ENCODE measurements around the gene PHC2.

PHC2 gene

DNA sequence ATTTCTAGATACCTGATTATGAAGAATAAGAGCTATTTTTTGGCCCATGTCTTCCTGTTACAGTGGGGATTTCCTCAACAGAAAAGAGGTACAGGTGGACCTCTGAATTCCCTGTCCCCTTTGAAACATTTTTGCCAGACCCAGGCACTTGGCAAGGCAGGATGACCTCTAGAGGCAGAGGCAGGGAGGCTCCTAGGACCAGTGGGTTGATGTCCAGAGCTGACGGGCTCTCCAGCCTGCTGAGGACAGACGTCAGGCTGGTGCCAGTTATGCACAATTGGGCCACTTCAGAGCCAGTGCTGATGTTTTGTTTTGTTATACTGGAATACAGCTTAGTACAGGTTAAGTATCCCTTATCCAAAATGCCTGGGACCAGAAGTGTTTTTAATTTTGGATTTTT, 91.5 kb downstream of the PHC2 start:
- H3K36me3 ChIP-seq (ENCODE audit: insufficient read depth, low read length) = peaks cover 37% of the 10 kb centered on the region
- H3K9me3 ChIP-seq (ENCODE audit: low read length) = no peaks in the 10 kb centered on the region
- no peak overlapping the region for H3K4me3 ChIP-seq (ENCODE audit: low read length)
- no peak overlapping the region for H2AFZ ChIP-seq (ENCODE audit: low read depth, low read length)
- no peaks in the 10 kb centered on the region for H3K27me3 ChIP-seq (ENCODE audit: insufficient read depth, low read length)
- H3K4me1 ChIP-seq (ENCODE audit: insufficient read depth, low read length) = peaks cover 68% of the 10 kb centered on the region

DNA sequence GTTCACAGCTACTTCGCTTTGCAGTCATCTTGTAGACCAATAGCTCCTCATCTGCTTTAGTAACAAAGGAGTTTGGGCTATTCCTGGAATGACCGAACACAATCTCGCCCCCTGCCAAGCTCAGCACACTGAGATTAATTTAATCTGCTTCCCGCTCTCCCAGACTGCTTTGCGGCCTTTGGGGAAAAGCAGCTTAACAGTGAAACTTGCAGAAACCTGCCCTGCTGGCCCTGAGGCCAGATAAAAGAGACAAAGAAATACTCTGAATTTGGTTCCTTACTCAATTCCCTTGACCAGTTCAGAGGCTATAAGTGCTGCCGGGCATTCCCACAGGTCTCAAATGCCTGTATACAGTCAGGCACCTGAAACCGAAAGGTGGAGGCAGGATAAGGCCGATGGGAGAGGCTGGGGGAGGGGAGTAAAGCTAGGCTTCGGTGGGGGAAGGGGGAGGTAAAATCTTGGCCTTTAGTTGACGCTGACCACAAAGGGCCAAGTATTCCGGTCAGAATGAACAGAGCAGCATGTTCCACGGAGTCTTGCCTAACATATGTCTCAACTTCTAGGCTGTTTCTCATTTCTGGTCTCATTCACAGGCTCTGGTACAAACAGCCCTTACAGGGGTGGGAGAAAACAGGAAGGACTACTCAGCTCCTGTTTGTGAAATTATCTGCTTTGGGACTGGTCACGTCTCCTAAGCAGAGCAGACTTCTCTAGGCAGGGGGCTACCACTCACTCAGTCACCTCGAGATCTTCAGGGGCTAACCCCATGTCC, 92.3 kb downstream of the PHC2 start:
- peaks cover 65% of the 10 kb centered on the region for H3K4me1 ChIP-seq (ENCODE audit: insufficient read depth, low read length)
- no peaks in the 10 kb centered on the region for H3K9me3 ChIP-seq (ENCODE audit: low read length)
- H2AFZ ChIP-seq (ENCODE audit: low read depth, low read length) = no peak overlapping the region
- H3K4me3 ChIP-seq (ENCODE audit: low read length) = no peak overlapping the region
- no peaks in the 10 kb centered on the region for H3K27me3 ChIP-seq (ENCODE audit: insufficient read depth, low read length)
- peaks cover 38% of the 10 kb centered on the region for H3K36me3 ChIP-seq (ENCODE audit: insufficient read depth, low read length)

DNA sequence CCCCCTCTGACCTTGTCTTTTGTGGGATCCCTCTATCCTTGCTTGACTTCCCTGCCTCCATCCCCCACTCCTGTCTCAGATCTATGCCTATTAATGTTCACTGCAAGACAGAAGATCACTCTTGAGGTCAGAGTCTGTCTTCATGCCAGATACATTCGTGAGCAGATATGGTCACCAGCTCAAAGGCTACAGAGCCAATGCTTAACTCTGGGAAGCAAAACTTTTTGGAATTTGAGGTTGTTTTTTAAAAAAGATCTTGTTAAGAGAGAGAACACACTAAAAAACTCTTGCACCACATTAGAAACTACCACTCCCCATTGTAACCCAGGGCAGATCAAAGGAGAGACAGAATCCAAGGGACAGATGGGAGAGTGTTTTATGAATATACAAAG, 92.9 kb downstream of the PHC2 start:
- H3K4me1 ChIP-seq (ENCODE audit: insufficient read depth, low read length) = peaks cover 62% of the 10 kb centered on the region
- H3K36me3 ChIP-seq (ENCODE audit: insufficient read depth, low read length) = peaks cover 41% of the 10 kb centered on the region

DNA sequence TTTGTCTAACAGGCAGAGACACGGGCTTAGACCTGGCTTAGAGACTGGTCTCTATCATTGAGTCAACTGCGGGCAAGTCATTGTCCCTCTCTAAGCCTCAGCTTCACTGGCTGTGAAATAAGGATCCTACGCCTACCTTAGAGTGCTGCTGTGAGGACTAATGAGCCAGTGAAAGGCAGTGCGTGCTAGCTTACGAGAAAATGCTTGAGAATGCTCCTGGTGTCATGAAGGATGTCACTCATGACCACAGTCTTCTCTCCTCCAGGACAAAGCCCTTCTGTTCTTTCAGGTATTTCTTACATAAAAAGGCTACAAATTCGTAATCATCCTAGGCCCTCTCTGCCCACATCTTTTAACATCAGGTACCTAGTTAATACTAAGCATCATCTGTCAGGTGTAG, 93.5 kb downstream of the PHC2 start:
- no peaks in the 10 kb centered on the region for H3K9me3 ChIP-seq (ENCODE audit: low read length)
- peaks cover 47% of the 10 kb centered on the region for H3K36me3 ChIP-seq (ENCODE audit: insufficient read depth, low read length)
- no peak overlapping the region for H2AFZ ChIP-seq (ENCODE audit: low read depth, low read length)
- H3K4me1 ChIP-seq (ENCODE audit: insufficient read depth, low read length) = peaks cover 56% of the 10 kb centered on the region
- no peaks in the 10 kb centered on the region for H3K27me3 ChIP-seq (ENCODE audit: insufficient read depth, low read length)
- H3K4me3 ChIP-seq (ENCODE audit: low read length) = no peak overlapping the region

More for the DNA sequence above, 92.9 kb downstream of the PHC2 start:
- no peak overlapping the region for H3K4me3 ChIP-seq (ENCODE audit: low read length)
- no peaks in the 10 kb centered on the region for H3K9me3 ChIP-seq (ENCODE audit: low read length)
- no peak overlapping the region for H2AFZ ChIP-seq (ENCODE audit: low read depth, low read length)
- no peaks in the 10 kb centered on the region for H3K27me3 ChIP-seq (ENCODE audit: insufficient read depth, low read length)

DNA sequence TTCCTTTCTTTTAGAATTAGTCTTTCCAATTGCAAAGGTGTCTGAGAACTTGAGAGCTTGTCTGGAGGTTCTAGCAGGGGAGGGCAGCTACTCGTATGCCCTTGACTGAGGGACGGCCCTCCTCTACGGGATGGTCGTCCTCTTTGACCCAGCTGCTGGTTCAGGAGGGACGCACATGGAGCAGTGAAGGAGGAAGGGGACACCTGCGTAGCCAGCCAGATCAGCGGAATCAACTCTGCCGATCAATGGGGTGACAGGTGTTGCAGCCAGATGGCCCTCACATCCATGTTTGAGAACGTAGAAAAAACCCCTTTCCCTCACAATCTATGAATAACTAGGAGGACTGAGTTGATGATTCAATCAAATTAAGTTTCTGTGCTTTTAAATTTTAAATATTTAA, 94.3 kb downstream of the PHC2 start:
- H2AFZ ChIP-seq (ENCODE audit: low read depth, low read length) = no peak overlapping the region
- H3K36me3 ChIP-seq (ENCODE audit: insufficient read depth, low read length) = peaks cover 52% of the 10 kb centered on the region
- no peak overlapping the region for H3K4me3 ChIP-seq (ENCODE audit: low read length)
- H3K4me1 ChIP-seq (ENCODE audit: insufficient read depth, low read length) = peaks cover 48% of the 10 kb centered on the region
- no peaks in the 10 kb centered on the region for H3K27me3 ChIP-seq (ENCODE audit: insufficient read depth, low read length)
- H3K9me3 ChIP-seq (ENCODE audit: low read length) = no peaks in the 10 kb centered on the region

DNA sequence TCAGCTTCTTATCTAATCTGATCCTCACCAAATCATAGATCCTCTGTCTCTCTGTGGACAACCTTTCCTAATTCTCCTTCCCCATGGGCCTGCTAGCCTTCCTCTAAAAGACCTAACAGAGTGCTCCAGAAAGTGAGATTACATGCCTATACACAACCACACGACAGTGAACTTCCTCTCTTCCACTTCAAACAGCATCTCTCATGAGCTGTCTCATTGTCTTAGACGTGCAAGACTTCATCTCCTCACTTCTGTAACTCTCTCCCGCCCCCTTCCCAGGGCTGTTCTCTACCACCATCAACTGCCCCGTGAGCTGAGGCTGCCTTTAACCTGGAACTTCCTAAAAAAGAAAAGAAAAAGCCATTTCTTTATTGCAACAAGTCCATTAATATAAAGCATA, 95.9 kb downstream of the PHC2 start:
- Histone ChIP-seq H2AFZ (ENCODE audit: low read depth, low read length) (no peak overlapping the region), H3K4me3 (ENCODE audit: low read length) (no peak overlapping the region), H3K36me3 (ENCODE audit: insufficient read depth, low read length) (peaks cover 57% of the 10 kb centered on the region), H3K27me3 (ENCODE audit: insufficient read depth, low read length) (no peaks in the 10 kb centered on the region), H3K9me3 (ENCODE audit: low read length) (no peaks in the 10 kb centered on the region), H3K4me1 (ENCODE audit: insufficient read depth, low read length) (peaks cover 32% of the 10 kb centered on the region)

DNA sequence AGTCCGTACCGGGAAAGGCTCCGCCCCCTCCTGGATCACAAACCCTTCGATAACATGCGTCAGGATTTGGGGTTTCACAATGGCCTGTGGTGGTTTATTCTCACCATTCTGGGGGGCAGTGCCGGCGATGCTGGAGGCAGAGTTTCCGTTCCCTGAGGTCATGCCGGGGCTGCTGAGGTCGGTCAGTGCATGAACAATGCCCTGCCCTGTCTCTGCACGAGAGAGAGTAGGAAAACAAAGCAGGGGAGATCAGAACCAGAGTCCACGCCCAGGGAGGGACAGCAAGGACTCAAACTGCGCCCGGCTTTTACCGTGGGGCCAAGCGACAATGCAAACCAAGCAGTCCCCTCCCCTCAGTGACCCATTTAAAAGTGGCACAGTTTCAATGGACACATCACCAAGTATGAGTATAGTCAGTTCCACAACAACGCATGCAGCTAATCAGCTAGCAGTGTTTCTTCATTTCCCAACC, 96.8 kb downstream of the PHC2 start:
- no peaks in the 10 kb centered on the region for H3K27me3 ChIP-seq (ENCODE audit: insufficient read depth, low read length)
- no peak overlapping the region for H3K4me3 ChIP-seq (ENCODE audit: low read length)
- no peak overlapping the region for H2AFZ ChIP-seq (ENCODE audit: low read depth, low read length)
- peaks cover 23% of the 10 kb centered on the region for H3K4me1 ChIP-seq (ENCODE audit: insufficient read depth, low read length)
- peaks cover 66% of the 10 kb centered on the region for H3K36me3 ChIP-seq (ENCODE audit: insufficient read depth, low read length)
- H3K9me3 ChIP-seq (ENCODE audit: low read length) = no peaks in the 10 kb centered on the region

DNA sequence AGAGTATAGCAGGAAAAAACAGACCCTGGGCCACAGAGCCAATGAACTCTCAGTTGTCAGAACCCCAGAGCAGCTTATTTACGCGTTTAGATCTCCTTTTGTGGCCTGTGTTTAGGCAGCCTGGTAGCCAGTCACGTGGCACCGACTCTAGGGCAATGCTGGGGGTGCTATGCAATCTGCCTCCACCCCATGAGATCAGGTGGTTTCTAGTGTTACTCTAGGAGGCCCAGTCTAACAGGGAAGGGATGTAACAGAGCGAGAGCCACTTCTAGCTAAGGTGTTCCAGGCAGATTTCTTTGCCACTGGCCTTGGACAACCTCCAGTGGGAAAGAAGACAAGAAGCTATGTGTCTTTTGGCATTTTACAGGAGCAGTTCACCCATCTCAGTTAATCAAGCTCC, 98.0 kb downstream of the PHC2 start:
- peaks cover 11% of the 10 kb centered on the region for H3K4me1 ChIP-seq (ENCODE audit: insufficient read depth, low read length)
- no peaks in the 10 kb centered on the region for H3K27me3 ChIP-seq (ENCODE audit: insufficient read depth, low read length)
- no peak overlapping the region for H2AFZ ChIP-seq (ENCODE audit: low read depth, low read length)
- no peaks in the 10 kb centered on the region for H3K9me3 ChIP-seq (ENCODE audit: low read length)
- peaks cover 79% of the 10 kb centered on the region for H3K36me3 ChIP-seq (ENCODE audit: insufficient read depth, low read length)
- no peak overlapping the region for H3K4me3 ChIP-seq (ENCODE audit: low read length)

DNA sequence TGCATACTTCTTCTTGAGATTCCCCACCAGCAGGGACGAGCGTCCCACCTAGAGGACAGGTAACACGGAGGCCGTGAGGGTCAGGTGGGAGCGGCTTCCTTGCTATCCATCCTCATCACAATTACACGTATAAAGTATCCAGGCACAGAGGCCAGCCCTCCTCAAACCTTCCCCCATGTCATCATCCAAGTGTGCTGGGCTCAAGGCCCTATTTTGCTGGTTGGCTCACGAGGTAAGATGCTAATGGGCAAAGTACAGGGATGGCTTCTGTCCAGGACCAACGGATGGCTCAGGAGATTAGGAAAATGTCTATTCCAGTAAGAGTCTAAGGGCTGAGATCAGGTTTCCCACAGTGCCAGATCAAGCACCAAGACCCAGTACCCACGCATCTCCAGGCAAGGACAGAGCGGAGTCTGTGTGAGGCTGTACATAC, 98.5 kb downstream of the PHC2 start:
- H3K36me3 ChIP-seq (ENCODE audit: insufficient read depth, low read length) = peaks cover 84% of the 10 kb centered on the region

DNA sequence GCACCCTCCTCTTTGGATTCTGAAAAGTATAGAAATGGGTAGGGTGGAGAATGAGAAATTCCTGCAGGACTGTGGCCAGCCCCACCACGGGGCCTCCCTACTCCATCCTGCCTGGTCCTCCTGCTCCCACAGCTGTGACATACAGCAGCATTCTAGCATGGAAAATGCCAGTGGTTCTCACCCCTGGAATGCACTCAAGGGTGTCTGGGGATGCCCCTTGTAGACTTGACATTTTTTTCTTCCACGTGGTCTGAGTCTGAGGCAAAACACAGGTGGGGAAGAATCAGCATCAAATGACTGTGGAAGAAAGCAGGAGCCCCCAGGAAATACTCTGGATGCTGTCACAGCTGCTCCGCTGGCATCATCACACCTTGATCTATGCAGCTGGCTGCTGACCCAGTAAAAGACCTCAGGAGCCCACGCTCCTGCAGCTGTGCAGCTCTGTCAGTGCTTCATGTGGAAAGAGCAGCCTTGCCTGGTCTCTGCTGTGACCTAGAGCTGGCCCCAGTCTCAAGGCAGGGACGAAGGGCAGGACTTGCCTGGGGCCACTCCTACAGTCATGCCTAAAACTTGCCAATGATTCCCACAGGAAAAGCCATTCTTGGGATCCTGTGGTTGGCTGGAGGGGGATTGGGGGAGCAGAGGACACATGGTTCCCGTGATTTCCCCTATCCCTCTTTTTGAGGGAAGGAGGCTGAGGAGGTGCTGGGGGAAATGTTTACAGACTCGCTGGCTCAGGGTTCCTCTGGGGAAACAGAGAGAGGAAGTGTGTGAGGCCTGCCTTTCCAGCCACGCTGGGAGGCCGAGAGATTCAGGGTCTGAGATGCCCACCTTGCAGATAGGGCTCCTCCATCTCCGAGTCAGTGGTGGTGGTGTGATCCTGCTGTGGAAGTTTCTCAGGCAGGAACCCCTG, 99.2 kb downstream of the PHC2 start:
- no peaks in the 10 kb centered on the region for H3K9me3 ChIP-seq (ENCODE audit: low read length)
- H3K27me3 ChIP-seq (ENCODE audit: insufficient read depth, low read length) = no peaks in the 10 kb centered on the region
- H3K4me3 ChIP-seq (ENCODE audit: low read length) = no peak overlapping the region
- H3K4me1 ChIP-seq (ENCODE audit: insufficient read depth, low read length) = peaks cover 3% of the 10 kb centered on the region
- H2AFZ ChIP-seq (ENCODE audit: low read depth, low read length) = no peak overlapping the region
- peaks cover 90% of the 10 kb centered on the region for H3K36me3 ChIP-seq (ENCODE audit: insufficient read depth, low read length)

More for the DNA sequence above, 98.5 kb downstream of the PHC2 start:
- Histone ChIP-seq H2AFZ (ENCODE audit: low read depth, low read length) (no peak overlapping the region), H3K4me1 (ENCODE audit: insufficient read depth, low read length) (peaks cover 6% of the 10 kb centered on the region), H3K4me3 (ENCODE audit: low read length) (no peak overlapping the region), H3K9me3 (ENCODE audit: low read length) (no peaks in the 10 kb centered on the region), H3K27me3 (ENCODE audit: insufficient read depth, low read length) (no peaks in the 10 kb centered on the region)

DNA sequence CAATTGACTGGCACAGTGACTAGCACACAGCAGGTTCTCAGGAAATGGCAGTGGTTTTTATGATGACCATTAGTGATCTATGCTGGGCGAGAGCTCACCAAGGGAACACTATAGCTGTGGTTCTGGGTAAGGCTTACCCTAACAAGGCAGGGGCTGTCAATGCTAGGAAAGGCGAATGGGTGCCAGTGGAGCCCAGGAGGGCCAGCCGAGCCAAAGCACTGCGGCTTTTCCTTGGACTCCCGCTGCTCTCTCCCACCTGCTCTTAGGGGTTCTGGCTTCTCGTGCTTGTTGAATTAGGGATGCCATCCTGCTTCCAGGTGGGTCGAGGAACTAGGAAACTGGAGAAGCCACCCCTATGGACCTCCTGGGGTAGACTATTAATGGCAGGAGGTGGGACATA, 100.0 kb downstream of the PHC2 start:
- Histone ChIP-seq H2AFZ (ENCODE audit: low read depth, low read length) (no peak overlapping the region), H3K9me3 (ENCODE audit: low read length) (no peaks in the 10 kb centered on the region), H3K4me1 (ENCODE audit: insufficient read depth, low read length) (no peaks in the 10 kb centered on the region), H3K4me3 (ENCODE audit: low read length) (no peak overlapping the region), H3K36me3 (ENCODE audit: insufficient read depth, low read length) (peaks cover 95% of the 10 kb centered on the region), H3K27me3 (ENCODE audit: insufficient read depth, low read length) (no peaks in the 10 kb centered on the region)

DNA sequence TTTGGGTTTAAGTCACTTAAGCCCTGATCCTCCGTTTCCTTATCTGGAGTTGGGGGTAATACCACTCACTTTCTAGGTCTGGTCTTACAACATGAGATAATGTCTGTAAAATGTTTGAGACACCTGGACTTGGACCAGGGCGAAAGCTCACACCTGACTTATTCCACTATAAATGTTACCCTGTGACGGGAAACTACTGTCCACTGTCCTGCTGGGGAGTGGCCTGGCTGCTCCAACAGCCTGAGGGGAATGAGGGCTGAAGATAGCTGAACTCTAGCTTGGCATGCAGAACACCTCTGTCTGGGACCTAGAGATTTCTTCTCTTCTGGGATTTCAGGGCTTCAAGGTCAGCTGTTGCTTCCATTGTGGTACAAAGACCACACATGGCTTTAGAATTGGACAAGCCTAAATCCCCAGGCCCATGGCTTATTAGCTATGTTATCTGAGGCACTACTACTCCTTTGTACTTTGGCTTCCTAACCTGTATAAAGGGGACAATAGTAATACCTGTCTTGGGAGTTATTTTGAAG, 100.5 kb downstream of the PHC2 start:
- no peaks in the 10 kb centered on the region for H3K27me3 ChIP-seq (ENCODE audit: insufficient read depth, low read length)
- H3K9me3 ChIP-seq (ENCODE audit: low read length) = no peaks in the 10 kb centered on the region
- H3K4me1 ChIP-seq (ENCODE audit: insufficient read depth, low read length) = no peaks in the 10 kb centered on the region
- H3K4me3 ChIP-seq (ENCODE audit: low read length) = no peak overlapping the region
- H3K36me3 ChIP-seq (ENCODE audit: insufficient read depth, low read length) = peaks cover 99% of the 10 kb centered on the region
- H2AFZ ChIP-seq (ENCODE audit: low read depth, low read length) = no peak overlapping the region

Data from neuron (in vitro differentiated cells).